ENCODE measurements around the gene PRRC2B.

PRRC2B gene

GRCh38 chr9:131523451-131524435 is 129.9 kb downstream of the PRRC2B start:
- no peak overlapping the region for H3K27ac Mint-ChIP-seq
- no peaks in the 10 kb centered on the region for H3K9me3 Mint-ChIP-seq
- no peaks in the 10 kb centered on the region for H3K27me3 Mint-ChIP-seq
- no peaks in the 10 kb centered on the region for H3K4me1 Mint-ChIP-seq
- no peak for ATAC-seq
- no peak overlapping the region for H3K4me3 Mint-ChIP-seq
- peaks cover 68% of the 10 kb centered on the region for H3K36me3 Mint-ChIP-seq

- H3K27ac Mint-ChIP-seq = peak overlapping the region; percentile 22
- peaks cover 58% of the 10 kb centered on the region for H3K36me3 Mint-ChIP-seq
- ATAC-seq = no peak
Observed at GRCh38 chr9:131524665-131525315, 130.9 kb downstream of the PRRC2B start.

DNA sequence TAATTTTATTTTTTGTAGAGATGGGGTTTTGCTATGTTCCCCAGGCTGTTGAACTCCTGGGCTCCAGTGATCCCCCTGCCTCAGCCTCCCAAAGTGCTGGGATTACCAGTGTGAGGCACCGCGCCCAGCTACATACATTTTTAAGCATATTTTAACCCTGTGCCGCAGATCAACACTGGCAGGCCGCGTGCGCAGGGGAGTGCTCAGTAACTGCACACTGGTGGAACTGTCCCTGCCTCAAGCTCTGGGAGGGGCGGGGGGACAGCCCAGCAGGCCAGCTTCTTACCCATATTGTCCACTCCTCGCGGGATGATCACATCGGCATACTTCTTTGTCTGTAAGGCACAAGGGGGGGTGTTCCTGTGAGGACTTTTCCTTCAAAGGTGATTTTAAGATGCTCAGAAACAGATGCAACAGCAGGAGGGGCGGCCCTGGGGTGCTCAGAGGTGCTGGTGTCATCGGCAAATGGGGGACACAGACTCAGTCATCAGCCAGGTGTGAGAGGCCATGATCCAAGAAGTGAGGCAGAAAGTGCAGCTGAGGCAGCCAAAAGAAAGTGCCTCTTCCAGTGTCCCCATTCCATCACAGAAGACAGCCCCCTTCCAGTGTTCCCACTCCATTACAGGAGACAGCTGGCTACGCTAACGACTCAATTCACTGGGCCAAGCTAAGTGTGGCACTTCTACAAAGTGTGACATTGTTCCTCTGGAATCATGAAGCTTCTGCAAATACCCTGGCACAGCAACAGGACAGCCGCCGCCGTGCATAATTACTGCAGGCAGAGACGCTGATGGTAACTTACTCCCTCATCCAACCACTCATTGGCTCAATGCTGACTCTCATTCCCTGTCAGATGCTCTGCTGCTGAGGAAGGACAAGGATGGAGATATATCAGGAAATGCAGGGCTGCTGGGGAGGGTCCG is 132.0 kb downstream of the PRRC2B start:
- no peak for ATAC-seq
- H3K36me3 Mint-ChIP-seq = peaks cover 58% of the 10 kb centered on the region
- H3K27ac Mint-ChIP-seq = no peak overlapping the region
- no peaks in the 10 kb centered on the region for H3K9me3 Mint-ChIP-seq
- H3K4me3 Mint-ChIP-seq = no peak overlapping the region
- H3K27me3 Mint-ChIP-seq = no peaks in the 10 kb centered on the region
- peaks cover 11% of the 10 kb centered on the region for H3K4me1 Mint-ChIP-seq

More at GRCh38 chr9:131524665-131525315, 130.9 kb downstream of the PRRC2B start:
- peaks cover 3% of the 10 kb centered on the region for H3K4me1 Mint-ChIP-seq
- no peak overlapping the region for H3K4me3 Mint-ChIP-seq
- H3K27me3 Mint-ChIP-seq = no peaks in the 10 kb centered on the region
- H3K9me3 Mint-ChIP-seq = no peaks in the 10 kb centered on the region

DNA sequence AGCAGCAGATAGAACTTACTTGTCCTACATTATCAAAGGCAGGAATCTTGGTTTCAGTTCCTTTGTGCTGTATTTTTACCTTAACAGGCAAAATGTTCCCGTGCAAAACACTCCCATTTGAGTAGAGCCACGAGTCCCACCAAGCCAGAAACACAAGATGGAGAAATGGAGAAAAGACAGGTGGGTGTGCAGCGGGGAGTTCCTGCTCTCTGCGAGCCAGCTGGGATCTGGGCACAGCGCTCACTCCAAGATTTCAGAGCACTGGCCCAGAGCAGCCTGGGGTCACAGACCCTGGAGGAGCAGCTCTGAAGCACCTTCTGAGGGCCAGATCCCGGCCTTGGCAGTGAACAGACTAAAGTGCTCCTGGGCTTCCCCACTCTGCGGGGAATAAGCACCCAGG is 134.3 kb downstream of the PRRC2B start:
- Mint-ChIP-seq H3K27ac (no peak overlapping the region), H3K27me3 (no peaks in the 10 kb centered on the region)

DNA sequence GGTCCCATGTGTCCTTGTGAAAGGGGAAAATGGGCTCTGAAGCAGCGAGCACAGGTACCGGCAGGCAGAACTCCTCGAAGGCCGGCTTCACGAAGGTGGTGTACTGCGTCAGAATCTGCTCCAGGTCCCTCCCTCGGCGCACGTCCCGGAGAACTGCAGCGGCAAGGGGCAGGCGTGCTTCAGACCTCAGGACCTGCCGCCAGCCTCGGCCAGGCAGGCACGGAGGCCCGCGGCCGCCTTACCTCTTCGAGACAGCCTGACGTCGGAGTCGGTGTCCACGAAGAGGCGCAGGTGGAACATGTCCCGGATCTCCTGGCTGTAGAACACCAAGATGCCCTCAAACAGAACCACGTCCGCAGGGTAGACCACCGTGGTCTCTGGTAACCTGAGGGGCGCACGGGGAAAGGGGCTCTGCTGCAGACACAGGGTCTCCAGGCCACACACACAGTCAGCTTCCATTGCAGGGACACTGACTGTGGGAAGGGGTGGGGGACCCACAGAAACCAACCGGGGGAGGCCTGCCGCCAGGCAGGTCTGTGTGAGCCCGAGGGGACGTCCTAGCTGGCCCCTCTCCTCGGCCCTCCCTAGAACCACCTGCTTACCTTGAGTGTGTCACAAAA is 135.1 kb downstream of the PRRC2B start:
- Mint-ChIP-seq H3K27me3 (no peaks in the 10 kb centered on the region), H3K36me3 (peaks cover 38% of the 10 kb centered on the region), H3K4me3 (no peak overlapping the region), H3K27ac (no peak overlapping the region), H3K4me1 (peaks cover 11% of the 10 kb centered on the region), H3K9me3 (no peaks in the 10 kb centered on the region)
- ATAC-seq = no peak

More for the DNA sequence above, 134.3 kb downstream of the PRRC2B start:
- H3K4me1 Mint-ChIP-seq = peaks cover 11% of the 10 kb centered on the region
- H3K36me3 Mint-ChIP-seq = peaks cover 42% of the 10 kb centered on the region
- ATAC-seq = no peak
- H3K9me3 Mint-ChIP-seq = no peaks in the 10 kb centered on the region
- H3K4me3 Mint-ChIP-seq = no peak overlapping the region

DNA sequence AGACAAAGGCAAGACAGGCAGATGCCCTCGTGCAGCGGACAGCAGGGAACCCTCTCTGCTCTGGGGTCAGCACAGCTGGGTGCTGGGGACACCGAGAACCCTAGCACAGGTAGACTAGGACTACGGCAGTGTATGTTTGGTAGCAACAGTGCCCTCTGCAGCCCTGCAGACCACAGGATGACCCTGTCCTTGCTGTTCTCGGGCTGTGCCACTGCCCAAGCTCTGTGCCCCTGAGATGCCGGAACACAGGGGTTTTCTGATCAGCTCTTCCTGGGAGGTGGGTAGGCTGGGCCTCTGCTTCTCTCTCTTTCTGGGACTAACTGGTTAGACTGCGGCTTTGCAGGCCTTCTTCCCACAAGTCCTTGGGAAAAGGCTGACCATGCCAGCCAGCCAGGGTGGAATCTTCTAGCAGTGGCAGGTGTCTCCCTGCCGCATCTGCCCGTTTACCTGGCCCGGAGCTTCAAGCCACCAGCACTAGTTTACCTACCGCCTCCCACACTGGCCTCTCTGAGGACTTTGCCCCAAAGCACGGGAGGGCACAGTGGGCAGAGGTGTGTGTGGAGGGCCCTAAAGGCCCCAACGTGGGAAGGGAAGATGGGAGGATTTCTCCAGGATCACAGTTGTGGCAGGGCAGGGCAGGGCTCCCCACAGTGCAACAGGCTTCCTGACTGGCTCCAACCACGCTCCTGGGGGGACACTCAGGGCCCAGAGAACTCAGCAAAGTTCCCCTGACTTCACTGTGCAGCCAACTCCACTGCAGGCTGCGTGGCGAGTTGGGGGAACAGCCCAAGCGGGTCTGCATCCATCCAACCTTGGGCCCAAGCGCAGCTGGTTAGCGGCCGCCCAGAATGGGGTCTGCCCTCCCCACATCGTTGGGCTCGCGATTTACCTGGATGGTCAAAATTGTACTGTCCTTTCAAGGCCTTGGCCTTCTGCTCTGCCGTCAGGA is 136.0 kb downstream of the PRRC2B start:
- H3K27me3 Mint-ChIP-seq = no peaks in the 10 kb centered on the region
- no peak for ATAC-seq
- H3K9me3 Mint-ChIP-seq = no peaks in the 10 kb centered on the region
- peaks cover 19% of the 10 kb centered on the region for H3K4me1 Mint-ChIP-seq
- peak overlapping the region; percentile 62 for H3K27ac Mint-ChIP-seq
- H3K36me3 Mint-ChIP-seq = peaks cover 31% of the 10 kb centered on the region
- H3K4me3 Mint-ChIP-seq = peak overlapping the region; percentile 79

DNA sequence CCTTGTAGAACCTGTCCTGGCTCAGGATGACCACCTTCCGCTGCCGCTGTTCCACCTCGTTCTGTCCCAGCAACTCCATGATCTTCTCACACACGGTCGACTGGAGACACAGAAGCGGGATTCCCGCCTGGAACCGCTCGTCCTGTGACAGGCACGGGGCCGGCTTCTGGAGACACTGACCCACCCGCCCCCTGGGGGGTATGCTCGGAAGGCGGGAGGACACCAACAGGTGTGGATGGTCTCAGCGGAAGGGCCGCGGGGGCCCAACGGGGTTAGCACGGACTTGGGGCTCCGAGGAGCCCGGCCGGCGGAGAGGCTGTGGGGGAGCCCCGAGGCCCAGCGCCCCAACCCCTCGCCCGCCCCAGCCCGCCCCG is 136.6 kb downstream of the PRRC2B start:
- ATAC-seq = peak; percentile 9
- H3K27me3 Mint-ChIP-seq = no peaks in the 10 kb centered on the region

DNA sequence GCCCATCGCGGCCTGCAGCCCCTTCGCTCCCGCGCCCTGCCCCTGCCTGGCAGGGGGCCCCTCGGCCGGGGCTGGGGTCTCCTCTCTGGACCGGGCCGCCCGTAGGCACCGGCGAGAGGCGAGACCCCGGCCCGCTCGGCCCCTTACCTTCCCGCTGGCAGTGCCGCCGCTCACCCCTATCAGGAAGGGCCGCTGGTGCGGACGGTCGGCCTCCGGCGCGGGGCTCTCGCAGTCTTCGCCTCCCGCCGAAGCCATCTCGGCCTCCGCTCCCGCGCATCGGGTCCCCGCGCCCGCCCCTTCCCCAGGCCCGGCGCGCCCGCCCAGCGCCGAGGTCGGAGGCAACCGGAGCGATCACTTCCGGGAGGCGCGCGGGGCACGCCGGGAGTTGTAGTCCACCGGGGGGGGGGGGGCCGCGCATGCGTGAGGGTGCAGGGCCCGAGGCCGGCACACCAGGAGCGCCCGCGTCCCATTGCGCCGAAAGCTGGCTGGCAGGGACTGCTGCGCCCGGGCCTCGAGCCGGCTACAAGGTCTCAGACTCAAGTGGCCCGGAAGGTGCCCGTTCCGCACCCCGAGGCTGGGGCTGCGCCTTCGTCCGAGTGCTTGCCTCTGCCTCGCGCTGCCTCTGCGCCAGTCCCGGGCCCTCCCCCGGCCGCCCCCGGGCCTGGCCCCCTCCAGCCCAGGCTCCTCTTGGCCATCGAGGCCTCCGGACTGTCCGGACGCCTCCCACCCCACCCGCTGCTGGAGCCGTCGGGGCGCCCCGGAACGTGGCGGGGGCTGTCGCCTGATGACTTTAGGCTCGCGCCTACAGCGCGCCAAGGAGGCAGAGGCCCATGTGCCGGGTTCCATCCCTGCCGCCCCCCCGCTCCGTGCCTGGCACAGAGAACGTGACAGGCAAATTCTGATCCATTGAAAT is 137.3 kb downstream of the PRRC2B start, which contains the start of gene UCK1:
UCK1 (minus strand) TSS at position 344 of the 913 bp plus-strand sequence; CDS start at position 255, 89 bp downstream.
- peak within 1 kb of the TSS; percentile 62 for H3K27ac Mint-ChIP-seq

More for the DNA sequence above, 136.6 kb downstream of the PRRC2B start:
- peak overlapping the region; percentile 62 for H3K27ac Mint-ChIP-seq
- H3K9me3 Mint-ChIP-seq = no peaks in the 10 kb centered on the region
- peaks cover 20% of the 10 kb centered on the region for H3K4me1 Mint-ChIP-seq
- peaks cover 27% of the 10 kb centered on the region for H3K36me3 Mint-ChIP-seq
- H3K4me3 Mint-ChIP-seq = peak overlapping the region; percentile 79

GRCh38 chr9:131534721-131535237 is 140.9 kb downstream of the PRRC2B start:
- no peaks in the 10 kb centered on the region for H3K9me3 Mint-ChIP-seq
- no peaks in the 10 kb centered on the region for H3K27me3 Mint-ChIP-seq
- H3K4me3 Mint-ChIP-seq = no peak overlapping the region
- no peak for ATAC-seq
- no peaks in the 10 kb centered on the region for H3K36me3 Mint-ChIP-seq
- no peak overlapping the region for H3K27ac Mint-ChIP-seq
- H3K4me1 Mint-ChIP-seq = peaks cover 17% of the 10 kb centered on the region

More for the DNA sequence above, 137.3 kb downstream of the PRRC2B start, which contains the start of gene UCK1:
- H3K36me3 Mint-ChIP-seq = peaks cover 20% of the 10 kb centered on the region
- peak within 1 kb of the TSS; percentile 79 for H3K4me3 Mint-ChIP-seq
- peak; percentile 94 for ATAC-seq
- no peaks in the 10 kb centered on the region for H3K9me3 Mint-ChIP-seq
- peaks cover 20% of the 10 kb centered on the region for H3K4me1 Mint-ChIP-seq
- H3K27me3 Mint-ChIP-seq = no peaks in the 10 kb centered on the region

DNA sequence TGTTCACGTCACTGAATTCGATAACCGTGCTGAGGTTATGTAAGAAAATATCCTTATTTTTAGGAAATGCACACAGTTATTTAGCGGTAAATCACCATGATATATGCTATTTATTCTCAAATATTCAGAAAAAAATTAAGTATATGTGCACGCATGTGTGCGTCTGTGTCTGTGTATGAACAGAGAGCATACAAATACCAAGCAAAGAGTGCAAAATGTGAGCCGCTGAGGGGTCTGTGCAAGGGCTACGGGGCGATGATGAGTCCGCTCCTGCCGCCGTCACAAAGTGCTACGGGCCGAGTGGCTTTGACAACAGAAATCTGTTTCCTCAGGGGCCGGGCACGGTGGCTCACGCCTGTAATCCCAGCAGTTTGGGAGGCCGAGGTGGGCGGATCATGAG is 144.1 kb downstream of the PRRC2B start:
- Mint-ChIP-seq H3K9me3 (peaks cover 5% of the 10 kb centered on the region), H3K4me3 (no peak overlapping the region), H3K27ac (no peak overlapping the region), H3K27me3 (no peaks in the 10 kb centered on the region), H3K4me1 (peaks cover 10% of the 10 kb centered on the region), H3K36me3 (no peaks in the 10 kb centered on the region)
- no peak for ATAC-seq

GRCh38 chr9:131539223-131539923 is 145.5 kb downstream of the PRRC2B start:
- H3K36me3 Mint-ChIP-seq = peaks cover 7% of the 10 kb centered on the region
- no peak overlapping the region for H3K4me3 Mint-ChIP-seq
- no peak for ATAC-seq
- H3K27ac Mint-ChIP-seq = no peak overlapping the region
- H3K9me3 Mint-ChIP-seq = peaks cover 9% of the 10 kb centered on the region
- peaks cover 6% of the 10 kb centered on the region for H3K4me1 Mint-ChIP-seq
- H3K27me3 Mint-ChIP-seq = no peaks in the 10 kb centered on the region

- Mint-ChIP-seq H3K4me3 (no peak overlapping the region), H3K4me1 (peaks cover 18% of the 10 kb centered on the region)
Observed at GRCh38 chr9:131543141-131543540, 149.3 kb downstream of the PRRC2B start.

More at GRCh38 chr9:131543141-131543540, 149.3 kb downstream of the PRRC2B start:
- peaks cover 17% of the 10 kb centered on the region for H3K9me3 Mint-ChIP-seq
- no peak for ATAC-seq
- H3K27me3 Mint-ChIP-seq = peaks cover 23% of the 10 kb centered on the region
- peaks cover 16% of the 10 kb centered on the region for H3K36me3 Mint-ChIP-seq
- H3K27ac Mint-ChIP-seq = no peak overlapping the region

All from stimulated activated memory B cell treated with anti-CD40 and anti-IgM and Interleukin-4, amounts not matched to agents 10 μg/mL and 1 μg/mL and 100 μg/mL, for 72 hours (primary cell).